HCT116 (cell line): ENCODE data around the gene FSHR.

Experiments
- CBX3 ChIP-seq: IDR thresholded peaks from 2 replicates; pipeline ENCODE4 v1.6.1; 2012; ENCODE audit warnings: low read depth
- EZH2 ChIP-seq: fragments of 200-600 bp; sonication (generic); IDR thresholded peaks from 2 replicates; pipeline ENCODE4 v1.6.1; 2017; ENCODE audit warnings: antibody characterized with exemption, mixed run types
- TF ChIP-seq, protein P1 (sequence below): IDR thresholded peaks from 2 replicates; pipeline ENCODE4 v1.6.1; 2012; ENCODE audit warnings: low read depth

DNA sequence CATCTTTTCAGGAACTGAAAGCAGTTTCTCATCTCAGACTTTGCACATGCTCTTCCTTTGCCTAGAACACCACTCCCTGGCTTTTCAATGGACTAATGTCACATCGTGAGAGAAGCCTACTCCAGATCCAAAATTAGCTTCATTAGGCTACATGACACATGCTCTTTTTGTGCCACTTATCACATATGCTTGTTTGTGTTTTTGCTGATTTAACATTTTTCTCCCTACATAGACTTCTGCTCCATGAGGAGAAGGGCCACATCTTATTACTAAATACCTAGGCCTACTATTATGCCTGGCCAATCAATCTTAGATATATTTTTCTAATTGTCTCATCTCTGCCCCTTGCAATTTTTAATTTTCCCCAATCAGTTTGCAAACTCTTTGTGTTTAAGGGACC, 212.4 kb downstream of the FSHR start:
- no peak for TF ChIP-seq EZH2
- TF ChIP-seq CBX3 = no peak
- TF ChIP-seq, protein P1, sequence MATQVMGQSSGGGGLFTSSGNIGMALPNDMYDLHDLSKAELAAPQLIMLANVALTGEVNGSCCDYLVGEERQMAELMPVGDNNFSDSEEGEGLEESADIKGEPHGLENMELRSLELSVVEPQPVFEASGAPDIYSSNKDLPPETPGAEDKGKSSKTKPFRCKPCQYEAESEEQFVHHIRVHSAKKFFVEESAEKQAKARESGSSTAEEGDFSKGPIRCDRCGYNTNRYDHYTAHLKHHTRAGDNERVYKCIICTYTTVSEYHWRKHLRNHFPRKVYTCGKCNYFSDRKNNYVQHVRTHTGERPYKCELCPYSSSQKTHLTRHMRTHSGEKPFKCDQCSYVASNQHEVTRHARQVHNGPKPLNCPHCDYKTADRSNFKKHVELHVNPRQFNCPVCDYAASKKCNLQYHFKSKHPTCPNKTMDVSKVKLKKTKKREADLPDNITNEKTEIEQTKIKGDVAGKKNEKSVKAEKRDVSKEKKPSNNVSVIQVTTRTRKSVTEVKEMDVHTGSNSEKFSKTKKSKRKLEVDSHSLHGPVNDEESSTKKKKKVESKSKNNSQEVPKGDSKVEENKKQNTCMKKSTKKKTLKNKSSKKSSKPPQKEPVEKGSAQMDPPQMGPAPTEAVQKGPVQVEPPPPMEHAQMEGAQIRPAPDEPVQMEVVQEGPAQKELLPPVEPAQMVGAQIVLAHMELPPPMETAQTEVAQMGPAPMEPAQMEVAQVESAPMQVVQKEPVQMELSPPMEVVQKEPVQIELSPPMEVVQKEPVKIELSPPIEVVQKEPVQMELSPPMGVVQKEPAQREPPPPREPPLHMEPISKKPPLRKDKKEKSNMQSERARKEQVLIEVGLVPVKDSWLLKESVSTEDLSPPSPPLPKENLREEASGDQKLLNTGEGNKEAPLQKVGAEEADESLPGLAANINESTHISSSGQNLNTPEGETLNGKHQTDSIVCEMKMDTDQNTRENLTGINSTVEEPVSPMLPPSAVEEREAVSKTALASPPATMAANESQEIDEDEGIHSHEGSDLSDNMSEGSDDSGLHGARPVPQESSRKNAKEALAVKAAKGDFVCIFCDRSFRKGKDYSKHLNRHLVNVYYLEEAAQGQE = no peak
